GM19043 (cell line): ENCODE data around the gene THRB.

ENCODE experiments used
- ATAC-seq: cut with Tn5 transposase; IDR thresholded peaks from one replicate; pipeline ENCODE4 v1.9.1; 2021; ENCODE audit warnings: low read depth; ENCODE audit not compliant: unreplicated experiment

THRB gene

DNA sequence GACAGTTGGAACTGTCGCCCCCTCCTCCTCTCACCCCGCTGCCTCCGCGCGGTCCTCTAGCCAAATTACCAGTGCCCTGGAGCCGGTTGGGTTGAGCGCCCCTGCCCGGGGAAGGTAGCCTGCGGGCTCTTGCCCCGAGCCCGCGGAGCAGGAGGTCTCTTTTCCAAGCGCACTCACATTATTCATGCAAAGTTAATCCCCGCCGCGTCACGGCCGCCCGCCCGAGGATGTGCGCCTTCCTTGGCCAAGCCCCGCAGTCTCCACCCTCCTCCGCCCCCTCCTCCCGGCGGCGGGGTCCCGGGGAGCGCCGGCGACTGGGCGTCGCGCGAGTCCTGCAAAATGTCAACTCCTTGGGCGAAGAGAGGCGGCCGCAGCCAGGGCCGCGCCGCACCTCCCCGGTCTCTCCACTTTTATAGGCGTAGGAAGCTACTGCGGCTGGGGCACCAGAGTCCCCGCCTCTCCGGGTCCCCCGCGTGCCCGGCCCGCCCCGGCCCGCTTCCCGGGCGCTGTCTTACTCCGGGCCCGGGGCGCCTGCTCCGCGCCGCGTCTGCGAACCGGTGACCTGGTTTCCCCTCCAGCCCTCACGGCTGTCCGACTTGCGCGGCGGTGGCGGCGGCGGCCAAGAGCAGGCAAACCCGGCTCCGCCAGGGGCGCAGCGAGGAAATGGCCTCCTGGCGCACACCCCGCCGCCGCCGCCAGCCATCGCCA is at the start of gene THRB:
THRB (minus strand) TSS at position 233 of the 708 bp plus-strand sequence.
- ATAC-seq: peak; percentile 40

- ATAC-seq: no peak
Measured at GRCh38 chr3:24541935-24542334, 47.3 kb upstream of the THRB start.

DNA sequence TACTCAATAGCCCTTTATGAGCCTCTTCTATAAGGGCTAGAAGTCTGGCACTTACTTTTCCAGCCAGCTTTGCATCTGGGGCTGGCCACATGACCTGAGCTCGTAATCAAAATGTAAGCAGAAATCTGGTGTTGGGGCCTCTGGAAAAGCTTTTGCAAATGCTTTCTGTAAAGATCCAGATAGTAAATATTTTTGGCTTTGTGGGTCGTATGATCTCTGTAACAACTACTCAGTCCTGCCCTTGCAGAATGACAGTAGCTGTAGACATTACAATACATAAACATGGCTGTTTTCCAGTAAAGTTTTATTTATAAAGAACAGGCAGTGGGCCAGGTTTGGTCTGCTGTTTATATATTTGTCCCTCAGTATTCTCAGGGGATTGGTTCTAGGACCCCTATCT is 46.2 kb upstream of the THRB start:
- ATAC-seq: no peak

- ATAC-seq: no peak
Measured at GRCh38 chr3:24539699-24540098, 45.0 kb upstream of the THRB start.

- ATAC-seq: no peak
Measured at GRCh38 chr3:24538891-24539290, 44.2 kb upstream of the THRB start.

DNA sequence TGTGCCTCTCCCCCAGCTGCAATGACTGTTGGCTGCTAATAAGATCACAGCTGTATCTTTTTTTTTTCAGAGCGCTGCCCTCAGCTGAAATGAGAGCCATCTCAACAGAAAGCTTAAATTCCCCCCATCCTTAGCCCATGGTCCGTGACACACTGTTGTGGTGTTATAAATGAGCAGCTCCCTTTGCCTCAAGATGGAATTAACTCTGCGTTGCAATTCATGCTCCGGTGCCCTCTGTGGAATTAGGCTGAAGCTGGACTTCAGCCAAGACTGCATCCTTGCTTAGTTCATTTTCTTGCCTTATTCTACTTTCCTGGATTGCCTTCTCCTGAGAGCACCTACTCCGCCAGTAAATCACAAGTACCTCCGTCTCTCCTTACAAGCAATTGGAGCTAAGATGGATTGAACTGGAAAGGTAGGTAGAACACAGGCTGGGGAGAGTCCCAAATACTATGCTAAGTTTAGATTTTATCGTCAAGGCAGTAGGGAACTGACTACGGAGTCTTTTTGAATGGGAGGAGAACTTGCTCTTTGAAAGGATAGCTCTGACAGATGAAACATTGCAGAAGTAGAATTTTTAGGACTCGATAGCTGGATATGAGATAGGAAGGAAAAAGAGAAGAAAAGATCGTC is 39.0 kb upstream of the THRB start:
- ATAC-seq: no peak

GRCh38 chr3:24530471-24530870 is 35.8 kb upstream of the THRB start:
- no peak for ATAC-seq

DNA sequence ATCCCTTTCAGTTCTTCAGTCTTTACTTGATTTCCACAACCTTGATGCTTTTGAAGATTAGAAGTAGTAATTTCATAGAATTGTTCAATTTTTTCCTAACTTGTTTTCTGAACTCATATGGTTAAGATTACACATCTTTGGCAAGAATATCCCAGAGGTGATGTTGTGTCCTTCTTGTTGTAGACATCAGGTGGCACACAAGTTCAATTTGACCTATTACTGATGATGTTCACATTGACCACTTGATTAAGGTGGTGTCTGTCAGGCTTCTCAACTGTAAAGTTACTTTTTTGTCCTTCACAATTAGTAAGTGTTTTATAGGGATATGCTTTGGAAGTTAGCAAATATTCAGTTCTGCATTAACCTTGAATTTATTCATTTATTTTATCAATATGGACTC is 34.6 kb upstream of the THRB start:
- no peak for ATAC-seq

- ATAC-seq: no peak
Measured at GRCh38 chr3:24526640-24527212, 32.1 kb upstream of the THRB start.

DNA sequence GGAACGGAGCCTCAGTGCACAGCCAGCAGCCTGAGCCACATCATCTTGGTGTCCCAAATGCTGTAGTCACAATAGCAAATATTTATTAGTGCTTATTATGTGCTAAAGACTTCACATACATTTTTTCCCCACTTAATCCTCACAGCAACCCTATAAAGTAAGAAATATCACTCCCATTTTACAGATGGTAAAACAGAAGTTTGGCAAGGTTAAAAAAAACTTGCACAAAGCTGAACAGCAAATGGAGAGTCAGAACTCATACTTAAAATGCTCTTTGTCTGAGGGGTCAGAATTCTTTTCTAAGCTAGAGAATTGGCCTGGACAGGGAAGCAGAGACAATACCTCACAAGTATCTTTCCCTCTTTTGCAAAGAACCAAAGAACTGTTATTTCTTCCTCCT is 30.9 kb upstream of the THRB start:
- ATAC-seq: no peak

- no peak for ATAC-seq
Measured at GRCh38 chr3:24525022-24525421, 30.4 kb upstream of the THRB start.

DNA sequence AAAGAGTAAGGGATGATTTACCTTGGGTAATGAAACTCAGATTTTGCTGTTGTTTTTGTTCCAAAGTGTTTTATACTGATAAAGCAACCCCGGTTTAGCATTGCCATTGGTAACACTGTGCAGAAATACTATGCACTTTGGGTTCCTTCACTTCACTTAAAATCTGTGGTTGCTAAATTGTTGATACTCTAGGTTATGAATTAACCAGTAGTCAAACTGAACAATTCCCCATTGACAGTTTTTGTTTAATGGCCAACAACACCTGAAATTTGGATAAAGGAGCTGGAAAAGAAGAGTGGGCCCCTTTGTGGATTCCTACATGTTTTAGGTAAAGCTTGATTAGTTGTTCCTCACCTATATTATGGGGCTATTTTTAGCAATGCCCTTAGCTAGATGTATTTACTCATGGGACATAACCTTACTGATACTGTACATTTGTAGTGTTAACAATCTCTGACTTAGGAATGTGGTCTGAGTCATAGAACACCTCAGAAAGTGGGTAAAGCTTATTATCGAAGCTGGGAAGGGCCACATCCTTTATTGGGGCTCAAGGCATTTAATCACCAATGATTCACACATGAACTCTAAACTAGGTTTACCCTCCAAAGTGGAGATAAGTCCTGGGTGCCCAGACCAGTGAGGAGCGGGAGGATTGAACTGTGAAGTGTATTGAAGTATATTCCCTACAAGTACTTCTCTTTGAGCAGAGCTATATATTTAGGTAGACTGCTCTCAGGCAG is 29.5 kb upstream of the THRB start:
- no peak for ATAC-seq

DNA sequence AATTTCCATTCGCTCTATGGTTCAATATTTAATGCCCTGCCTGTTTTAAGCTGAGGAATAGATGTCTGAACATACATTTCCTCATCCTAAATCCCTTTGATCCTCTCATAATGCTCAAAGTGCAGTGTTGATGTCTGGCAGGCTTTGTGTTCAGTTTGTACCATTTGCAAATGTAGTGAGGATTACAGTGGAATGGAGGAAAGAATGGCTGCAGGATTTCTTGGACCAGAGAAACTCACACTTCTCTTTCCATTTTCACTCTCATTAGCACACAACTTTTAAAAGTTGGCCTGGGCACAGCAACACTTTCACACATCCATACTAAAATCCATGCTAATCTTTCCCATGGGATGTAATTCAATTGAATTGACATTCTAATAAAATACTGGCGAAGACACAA is 28.6 kb upstream of the THRB start:
- ATAC-seq: no peak

- ATAC-seq: no peak
Measured at GRCh38 chr3:24522146-24522579, 27.5 kb upstream of the THRB start.

DNA sequence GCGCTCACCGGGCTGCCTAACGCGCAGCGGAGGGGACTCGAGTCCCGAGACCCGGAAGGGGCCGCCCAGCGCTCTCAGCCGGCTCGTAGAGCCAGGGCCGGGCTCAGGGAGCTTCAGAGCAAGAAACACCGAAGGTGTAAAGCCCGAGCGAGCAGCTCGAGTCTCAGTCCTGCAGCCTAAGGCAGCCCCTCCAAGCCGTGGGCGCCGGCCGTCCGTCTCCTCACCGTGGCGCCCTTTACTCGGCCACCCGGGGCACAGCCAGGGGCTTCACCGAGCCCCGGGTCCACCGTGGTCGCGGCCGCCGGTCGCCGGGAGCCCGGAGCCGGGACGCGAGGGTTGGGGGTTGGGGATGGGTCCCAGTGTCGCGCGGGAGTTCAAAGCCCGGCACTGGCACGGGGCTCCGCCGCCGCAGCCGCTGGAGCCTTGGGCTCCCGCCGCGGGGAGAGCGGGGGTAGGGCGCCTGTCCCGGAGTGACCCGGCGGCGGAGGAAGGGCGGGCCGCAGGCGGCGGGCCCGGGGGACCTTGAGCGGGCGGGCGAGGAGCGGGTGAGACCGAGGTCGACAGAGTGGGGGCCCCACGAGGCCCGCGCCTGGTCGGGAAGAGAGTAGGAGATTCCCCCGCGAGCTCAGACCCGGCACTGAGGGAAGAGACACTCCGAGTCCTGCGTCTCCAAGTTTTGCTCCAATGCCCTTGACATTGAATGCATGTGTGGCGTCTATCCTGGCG is 26.9 kb upstream of the THRB start:
- ATAC-seq: no peak

GRCh38 chr3:24520976-24521419 is 26.3 kb upstream of the THRB start:
- no peak for ATAC-seq

DNA sequence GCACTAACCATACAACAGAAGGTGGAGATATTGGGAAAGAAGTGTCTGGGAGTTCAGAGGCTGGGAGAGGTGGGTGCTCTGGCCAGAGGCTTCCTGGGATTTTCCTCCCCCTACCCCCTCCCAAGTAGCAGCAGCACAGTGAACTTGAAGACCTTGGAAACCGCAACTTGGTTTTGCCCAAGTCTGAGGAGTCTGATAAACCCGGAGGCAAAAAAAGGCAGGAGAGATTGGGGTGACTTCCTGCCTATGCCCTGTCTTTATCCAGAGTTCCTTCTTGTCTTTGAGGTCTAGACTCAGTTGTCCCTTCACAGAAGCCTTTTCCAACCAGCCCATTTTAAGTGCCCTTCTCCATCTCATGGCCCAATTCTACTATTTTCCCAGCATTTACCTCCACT is 25.4 kb upstream of the THRB start:
- ATAC-seq: no peak

DNA sequence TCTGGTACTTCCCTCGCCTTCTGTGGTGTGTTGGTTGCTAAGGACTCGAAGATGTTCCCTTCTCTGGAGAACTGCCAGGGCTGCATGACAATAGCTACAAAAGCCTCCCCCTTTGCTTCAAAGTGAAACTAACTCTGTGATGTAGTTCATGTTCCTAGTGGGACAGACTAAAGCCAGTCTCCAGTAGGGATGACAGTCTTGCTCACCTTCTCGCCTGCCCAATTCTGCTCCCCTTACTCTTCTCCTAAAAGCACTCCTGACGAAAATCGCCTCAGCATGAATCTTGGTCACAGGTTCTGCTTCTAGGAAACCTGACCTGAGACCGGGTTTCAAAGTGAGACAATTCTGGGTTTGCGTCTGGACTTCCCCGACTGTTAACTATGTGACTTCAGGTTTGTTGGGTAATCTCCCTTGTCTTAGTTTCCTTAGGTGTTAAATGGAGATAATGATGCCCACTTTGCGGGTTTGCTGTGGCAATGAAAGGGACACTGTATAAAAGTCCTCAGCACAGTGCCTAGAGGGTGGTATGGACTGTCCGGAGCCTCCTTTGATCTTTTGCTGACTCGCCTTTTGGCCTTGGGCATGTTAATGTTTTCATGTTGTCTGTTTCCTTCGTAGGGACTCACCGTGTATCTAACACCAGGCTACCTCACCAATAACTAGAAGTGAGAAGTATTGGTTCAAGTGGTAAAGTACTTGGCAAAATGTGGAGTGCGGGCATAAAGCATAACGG is 24.9 kb upstream of the THRB start:
- ATAC-seq: no peak

DNA sequence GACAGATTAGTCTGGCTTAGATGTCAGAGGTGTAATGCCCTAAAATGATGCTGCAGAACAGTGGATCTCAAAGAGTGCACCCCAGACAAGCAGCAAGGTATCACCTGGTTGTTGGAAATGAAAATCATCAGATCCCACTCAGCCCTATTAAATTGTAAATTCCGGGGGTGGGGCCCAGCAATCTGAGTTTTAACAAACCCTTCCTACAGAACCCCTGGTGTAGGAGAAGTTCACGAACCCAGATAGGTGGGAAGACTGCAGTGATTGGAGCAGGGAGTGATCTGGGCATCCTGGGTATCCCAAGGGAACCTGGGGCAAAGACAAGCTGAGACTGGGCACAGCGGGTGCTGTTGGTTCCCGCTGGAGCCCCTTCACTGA is 24.3 kb upstream of the THRB start:
- no peak for ATAC-seq

- no peak for ATAC-seq
Measured at GRCh38 chr3:24514119-24514518, 19.5 kb upstream of the THRB start.
